Breast epithelium (tissue), 3 donors: ENCODE data around the gene THBS4.

Experiments
- POLR2A ChIP-seq: fragments of 450-650 bp; IDR thresholded peaks from one replicate; pipeline ENCODE4 v1.6.1; 2016; ENCODE audit warnings: antibody characterized with exemption, mild to moderate bottlenecking, moderate library complexity
- POLR2AphosphoS5 ChIP-seq, 3 donors: sonication (generic); formaldehyde crosslinking; IDR thresholded peaks; one replicate each; pipeline ENCODE4 v1.6.1; 2017; ENCODE audit warnings: antibody characterized with exemption in 3 of 3
- TF ChIP-seq, protein P1 (sequence below), 3 donors: fragments of 450-650 bp; IDR thresholded peaks; one replicate each; pipeline ENCODE4 v1.5.1; 2016 to 2017; ENCODE audit warnings: antibody characterized with exemption in 3 of 3, mild to moderate bottlenecking in 3 of 3, moderate library complexity in 3 of 3

GRCh38 chr5:80034962-80035821 lies at the start of gene THBS4:
- TF ChIP-seq, protein P1, sequence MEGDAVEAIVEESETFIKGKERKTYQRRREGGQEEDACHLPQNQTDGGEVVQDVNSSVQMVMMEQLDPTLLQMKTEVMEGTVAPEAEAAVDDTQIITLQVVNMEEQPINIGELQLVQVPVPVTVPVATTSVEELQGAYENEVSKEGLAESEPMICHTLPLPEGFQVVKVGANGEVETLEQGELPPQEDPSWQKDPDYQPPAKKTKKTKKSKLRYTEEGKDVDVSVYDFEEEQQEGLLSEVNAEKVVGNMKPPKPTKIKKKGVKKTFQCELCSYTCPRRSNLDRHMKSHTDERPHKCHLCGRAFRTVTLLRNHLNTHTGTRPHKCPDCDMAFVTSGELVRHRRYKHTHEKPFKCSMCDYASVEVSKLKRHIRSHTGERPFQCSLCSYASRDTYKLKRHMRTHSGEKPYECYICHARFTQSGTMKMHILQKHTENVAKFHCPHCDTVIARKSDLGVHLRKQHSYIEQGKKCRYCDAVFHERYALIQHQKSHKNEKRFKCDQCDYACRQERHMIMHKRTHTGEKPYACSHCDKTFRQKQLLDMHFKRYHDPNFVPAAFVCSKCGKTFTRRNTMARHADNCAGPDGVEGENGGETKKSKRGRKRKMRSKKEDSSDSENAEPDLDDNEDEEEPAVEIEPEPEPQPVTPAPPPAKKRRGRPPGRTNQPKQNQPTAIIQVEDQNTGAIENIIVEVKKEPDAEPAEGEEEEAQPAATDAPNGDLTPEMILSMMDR (IDR thresholded peaks at IDR 0.05) = no peak
- TF ChIP-seq POLR2A (no peak), POLR2AphosphoS5 (IDR thresholded peaks at IDR 0.05) (no peak)
